Mammary epithelial cell (primary cell): Measurements from ENCODE around the gene ERP44.

Experiments used
- EZH2 ChIP-seq: IDR thresholded peaks from 2 replicates; pipeline ENCODE4 v1.6.1; 2012; ENCODE audit warnings: low read length, inconsistent platforms, borderline replicate concordance
- TF ChIP-seq, protein P1 (sequence below), 2 donors: IDR thresholded peaks in 1 of 2; conservative IDR thresholded peaks in 1 of 2; 2 replicates each; pipeline ENCODE4 v1.5.1; 2011 to 2012; ENCODE audit warnings: inconsistent platforms in 2 of 2, low read length in 2 of 2, mild to moderate bottlenecking in 2 of 2, control low read depth in 1 of 2, low read depth in 1 of 2; ENCODE audit not compliant: insufficient read depth in 1 of 2; ENCODE audit errors: extremely low read depth in 1 of 2

DNA sequence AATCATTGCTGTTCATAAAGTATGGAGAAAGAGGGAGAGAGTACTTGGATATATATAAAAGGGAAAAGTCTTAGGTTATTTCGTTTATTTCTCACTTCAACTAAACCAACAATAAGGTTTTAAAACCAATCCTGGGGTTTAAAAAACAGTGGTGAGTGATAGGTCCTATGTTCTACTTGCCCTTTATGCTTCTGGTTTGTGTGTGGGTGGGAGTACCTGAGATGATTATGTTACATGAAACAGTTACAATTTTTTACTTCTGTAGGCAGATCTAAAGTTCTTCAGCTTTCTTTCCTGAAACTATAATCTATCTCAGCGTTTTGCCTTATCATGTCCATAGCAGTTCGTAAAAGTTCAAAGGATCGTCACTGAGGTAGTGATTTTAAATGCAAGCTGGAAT lies 143.2 kb downstream of the ERP44 start:
- TF ChIP-seq, protein P1, sequence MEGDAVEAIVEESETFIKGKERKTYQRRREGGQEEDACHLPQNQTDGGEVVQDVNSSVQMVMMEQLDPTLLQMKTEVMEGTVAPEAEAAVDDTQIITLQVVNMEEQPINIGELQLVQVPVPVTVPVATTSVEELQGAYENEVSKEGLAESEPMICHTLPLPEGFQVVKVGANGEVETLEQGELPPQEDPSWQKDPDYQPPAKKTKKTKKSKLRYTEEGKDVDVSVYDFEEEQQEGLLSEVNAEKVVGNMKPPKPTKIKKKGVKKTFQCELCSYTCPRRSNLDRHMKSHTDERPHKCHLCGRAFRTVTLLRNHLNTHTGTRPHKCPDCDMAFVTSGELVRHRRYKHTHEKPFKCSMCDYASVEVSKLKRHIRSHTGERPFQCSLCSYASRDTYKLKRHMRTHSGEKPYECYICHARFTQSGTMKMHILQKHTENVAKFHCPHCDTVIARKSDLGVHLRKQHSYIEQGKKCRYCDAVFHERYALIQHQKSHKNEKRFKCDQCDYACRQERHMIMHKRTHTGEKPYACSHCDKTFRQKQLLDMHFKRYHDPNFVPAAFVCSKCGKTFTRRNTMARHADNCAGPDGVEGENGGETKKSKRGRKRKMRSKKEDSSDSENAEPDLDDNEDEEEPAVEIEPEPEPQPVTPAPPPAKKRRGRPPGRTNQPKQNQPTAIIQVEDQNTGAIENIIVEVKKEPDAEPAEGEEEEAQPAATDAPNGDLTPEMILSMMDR (conservative IDR thresholded peaks at IDR 0.05 in 1 of 2, IDR thresholded peaks at IDR 0.05 in 1 of 2; ENCODE audit: extremely low read depth in 1 of 2, insufficient read depth in 1 of 2, low read depth in 1 of 2, low read length in 2 of 2): no peak
- TF ChIP-seq EZH2: no peak
